Epithelial cell of umbilical artery (primary cell): Measurements from ENCODE around the gene PRAMEF4. TPM values are rescaled to one million over a fixed set of nuclear protein-coding genes. Genes with fewer than 3 reads are reported as not detected.

Experiments
- total RNA-seq: library from RNA; depleted of rRNA; stranded (reverse); fragments of >200 nt; gene quantifications from 2 replicates; pipeline ENCODE4 v1.2.3, GENCODE V29; 2014

PRAMEF4 gene
- total RNA-seq = not detected in 2 replicates

GRCh38 chr1:12886101-12886500 lies at the start of gene PRAMEF4:
TSS of gene PRAMEF4 (minus strand) at chr1:12886201. CDS start at chr1:12883394, 2,807 bp downstream.

GRCh38 chr1:12916310-12916709 lies 30.3 kb upstream of the PRAMEF4 start, which contains the start of gene PRAMEF7:
TSS of gene PRAMEF7 (plus strand) at chr1:12916610. CDS start at chr1:12917693, 1,083 bp downstream.

GRCh38 chr1:12898170-12898569 lies 12.2 kb upstream of the PRAMEF4 start, which contains the start of gene PRAMEF10:
TSS of gene PRAMEF10 (minus strand) at chr1:12898270. CDS start at chr1:12895847, 2,423 bp downstream.

GRCh38 chr1:12856786-12857185 lies 29.2 kb downstream of the PRAMEF4 start, which contains the start of gene PRAMEF2:
TSS of gene PRAMEF2 (plus strand) at chr1:12857086. CDS start at chr1:12859010, 1,924 bp downstream.

GRCh38 chr1:12848620-12849019 lies 37.4 kb downstream of the PRAMEF4 start, which contains the start of gene HNRNPCL1:
TSS of gene HNRNPCL1 (minus strand) at chr1:12848720. CDS start at chr1:12848289, 431 bp downstream.

GRCh38 chr1:12831310-12831709 lies 54.7 kb downstream of the PRAMEF4 start, which contains the start of gene PRAMEF11:
TSS of gene PRAMEF11 (minus strand) at chr1:12831410. CDS start at chr1:12828789, 2,621 bp downstream.

Other genes starting within 250 kb of the PRAMEF4 start
- gene AADACL4, start 242.1 kb downstream of the PRAMEF4 start, total RNA-seq = not detected in 2 replicates
- not detected in 2 replicates for gene AADACL3, start 170.1 kb downstream of the PRAMEF4 start, total RNA-seq
- not detected in 2 replicates for gene CFAP107, start 140.0 kb downstream of the PRAMEF4 start, total RNA-seq
- gene PRAMEF12, start 112.5 kb downstream of the PRAMEF4 start, total RNA-seq = not detected in 2 replicates
- gene PRAMEF1, start 94.8 kb downstream of the PRAMEF4 start, total RNA-seq = not detected in 2 replicates
- not detected in 2 replicates for gene PRAMEF11, start 54.8 kb downstream of the PRAMEF4 start, total RNA-seq
- gene HNRNPCL1, start 37.5 kb downstream of the PRAMEF4 start, total RNA-seq = not detected in 2 replicates
- gene PRAMEF2, start 29.1 kb downstream of the PRAMEF4 start, total RNA-seq = not detected in 2 replicates
- gene PRAMEF10, start 12.1 kb upstream of the PRAMEF4 start, total RNA-seq = not detected in 2 replicates
- not detected in 2 replicates for gene PRAMEF7, start 30.4 kb upstream of the PRAMEF4 start, total RNA-seq
- not detected in 2 replicates for gene PRAMEF6, start 61.4 kb upstream of the PRAMEF4 start, total RNA-seq
- gene PRAMEF27, start 170.4 kb upstream of the PRAMEF4 start, total RNA-seq = not detected in 2 replicates
- not detected in 2 replicates for gene HNRNPCL3, start 174.6 kb upstream of the PRAMEF4 start, total RNA-seq
- gene PRAMEF25, start 184.6 kb upstream of the PRAMEF4 start, total RNA-seq = not detected in 2 replicates
- not detected in 2 replicates for gene HNRNPCL2, start 230.7 kb upstream of the PRAMEF4 start, total RNA-seq